ENCODE measurements around the gene MYO18A. TPM values are rescaled to one million over a fixed set of nuclear protein-coding genes. Genes with fewer than 3 reads are reported as not detected.

Gene MYO18A
- total RNA-seq, 1 experiment from 2014 or later, result 8.4 TPM

DNA sequence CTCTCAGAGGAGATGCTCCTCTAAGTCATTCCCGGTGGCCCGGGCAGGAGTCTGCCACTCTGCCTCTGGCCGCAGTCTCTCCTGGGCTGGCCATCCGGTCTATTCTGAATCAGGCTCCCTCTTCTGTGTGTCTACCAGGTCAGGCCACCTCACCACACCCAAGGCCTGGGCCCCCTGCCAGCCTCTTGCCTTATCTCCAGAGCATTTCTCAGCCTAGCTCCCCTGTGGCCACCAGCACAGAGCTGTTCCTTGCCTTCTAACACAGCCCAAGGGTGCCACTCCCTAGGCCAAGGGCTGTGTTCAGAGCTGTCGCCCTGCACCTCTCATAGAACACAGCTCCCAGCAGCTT, 55.3 kb downstream of the MYO18A start:
- DNase-seq (ENCODE audit: low spot score), result no peak

DNA sequence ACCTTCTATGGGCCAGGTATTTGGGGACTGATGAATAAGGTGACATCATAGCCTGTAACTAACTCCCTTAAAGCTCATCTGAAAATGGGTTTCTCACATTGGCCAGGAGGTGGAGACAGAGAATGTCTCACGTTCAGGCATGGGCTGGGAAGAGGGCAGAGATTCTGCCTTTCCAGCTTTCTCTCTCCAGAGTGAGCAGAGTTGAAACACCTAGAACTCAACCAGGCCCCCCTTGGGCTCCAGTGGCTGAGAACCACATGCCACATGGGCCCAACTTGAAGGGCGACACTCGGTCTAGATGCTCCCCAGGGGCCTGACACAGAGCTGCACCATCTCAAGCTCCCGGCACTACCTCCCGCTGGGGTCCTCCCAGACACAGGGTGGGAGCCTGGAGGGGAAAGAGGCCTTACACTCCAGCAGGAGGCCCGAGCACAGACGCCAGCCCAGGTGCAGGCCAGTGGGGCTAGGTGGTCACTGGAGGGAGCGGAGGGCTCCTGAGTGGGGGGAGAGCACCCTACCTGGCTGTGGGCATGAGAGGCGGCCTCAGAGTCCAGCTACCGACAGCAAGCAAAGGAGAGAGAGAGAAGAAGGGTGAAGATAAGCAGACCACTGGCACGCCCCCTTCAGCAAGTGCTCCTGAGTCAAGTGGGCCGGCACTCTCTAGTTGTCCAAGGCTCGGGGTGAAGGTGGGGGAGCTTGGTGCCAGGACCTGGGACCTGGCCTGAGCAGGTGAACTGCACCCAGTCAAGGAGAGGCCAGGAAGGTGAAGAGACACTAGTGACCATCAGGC, 55.9 kb downstream of the MYO18A start:
- peak; percentile 73 for DNase-seq (ENCODE audit: low spot score)

DNA sequence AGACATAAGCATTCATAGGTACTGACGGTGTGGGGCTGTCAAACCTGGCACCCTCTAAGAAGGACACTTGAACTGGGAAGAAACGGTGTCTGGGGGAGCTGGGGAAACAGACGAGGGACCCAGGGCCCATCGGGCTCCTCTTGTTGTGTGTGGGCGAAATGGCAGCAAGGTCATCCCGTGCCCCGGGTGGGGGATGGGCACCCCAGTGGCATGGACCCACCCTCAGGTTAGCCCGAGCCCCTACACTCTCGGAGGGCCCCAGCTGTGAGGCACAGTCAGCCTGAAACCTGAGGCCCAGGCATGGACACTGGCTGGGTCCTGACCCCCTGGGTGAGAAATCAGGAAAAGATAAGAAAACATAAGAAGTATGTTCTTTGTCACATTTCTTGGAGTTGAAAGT, 57.1 kb downstream of the MYO18A start:
- no peak for DNase-seq (ENCODE audit: low spot score)

DNA sequence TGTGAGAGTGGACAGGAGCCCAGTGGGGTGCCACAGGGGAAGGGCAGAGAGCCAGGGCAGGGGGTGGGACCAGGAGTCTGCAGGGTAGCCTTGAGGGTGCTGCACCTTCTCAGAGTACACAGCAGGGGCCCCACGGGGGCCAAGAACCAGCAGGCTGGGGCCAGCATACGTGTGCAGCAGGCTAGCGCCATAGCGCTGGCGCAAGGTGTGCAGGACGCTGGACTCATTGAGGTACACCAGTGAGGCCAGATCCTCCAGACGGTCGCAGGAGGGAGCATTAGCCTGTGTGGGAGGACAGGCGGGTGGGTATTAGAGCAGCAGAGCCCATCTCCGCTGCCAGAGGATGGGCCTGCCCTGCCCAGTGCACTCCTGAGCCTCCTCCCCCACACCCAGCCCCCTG, 58.8 kb downstream of the MYO18A start:
- no peak for DNase-seq (ENCODE audit: low spot score)

DNA sequence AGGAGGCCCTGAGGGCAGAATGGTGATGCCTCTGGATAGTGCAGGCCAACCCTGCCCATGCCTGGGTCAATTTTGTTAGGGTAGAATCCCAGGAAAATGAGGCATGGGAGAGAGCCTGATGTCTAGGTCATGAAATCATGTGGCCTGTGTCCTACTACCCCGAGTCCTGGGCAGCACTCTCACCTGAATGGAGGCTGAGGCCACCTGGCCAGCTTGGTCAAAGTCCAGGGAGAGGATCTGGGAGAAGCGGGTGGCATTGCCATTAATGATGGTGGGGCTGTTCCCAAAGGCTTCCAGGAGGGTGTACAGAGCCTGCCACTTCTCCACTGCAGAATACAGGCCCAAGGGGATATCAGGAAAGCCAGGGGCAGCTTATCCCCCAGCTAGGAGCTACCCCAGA, 59.8 kb downstream of the MYO18A start:
- DNase-seq (ENCODE audit: low spot score), result no peak

DNA sequence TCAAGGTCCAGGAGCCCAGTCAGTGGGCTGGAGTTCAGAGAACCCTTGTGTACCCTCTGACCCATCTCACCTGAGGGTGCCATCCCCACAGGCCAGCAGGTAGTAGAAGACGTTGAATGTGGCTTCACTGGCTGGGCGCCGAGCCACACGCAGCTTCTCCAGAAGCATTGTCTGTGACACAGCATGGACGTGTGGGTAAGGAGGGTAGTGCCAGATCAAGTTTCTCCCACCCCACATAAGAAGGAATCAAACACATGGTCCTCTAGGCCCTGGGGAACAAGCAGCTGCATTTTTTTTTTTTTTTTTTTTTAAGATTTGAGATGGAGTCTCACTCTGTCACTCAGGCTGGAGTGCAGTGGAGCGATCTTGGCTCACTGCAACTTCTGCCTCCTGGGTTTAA, 60.9 kb downstream of the MYO18A start:
- no peak for DNase-seq (ENCODE audit: low spot score)

DNA sequence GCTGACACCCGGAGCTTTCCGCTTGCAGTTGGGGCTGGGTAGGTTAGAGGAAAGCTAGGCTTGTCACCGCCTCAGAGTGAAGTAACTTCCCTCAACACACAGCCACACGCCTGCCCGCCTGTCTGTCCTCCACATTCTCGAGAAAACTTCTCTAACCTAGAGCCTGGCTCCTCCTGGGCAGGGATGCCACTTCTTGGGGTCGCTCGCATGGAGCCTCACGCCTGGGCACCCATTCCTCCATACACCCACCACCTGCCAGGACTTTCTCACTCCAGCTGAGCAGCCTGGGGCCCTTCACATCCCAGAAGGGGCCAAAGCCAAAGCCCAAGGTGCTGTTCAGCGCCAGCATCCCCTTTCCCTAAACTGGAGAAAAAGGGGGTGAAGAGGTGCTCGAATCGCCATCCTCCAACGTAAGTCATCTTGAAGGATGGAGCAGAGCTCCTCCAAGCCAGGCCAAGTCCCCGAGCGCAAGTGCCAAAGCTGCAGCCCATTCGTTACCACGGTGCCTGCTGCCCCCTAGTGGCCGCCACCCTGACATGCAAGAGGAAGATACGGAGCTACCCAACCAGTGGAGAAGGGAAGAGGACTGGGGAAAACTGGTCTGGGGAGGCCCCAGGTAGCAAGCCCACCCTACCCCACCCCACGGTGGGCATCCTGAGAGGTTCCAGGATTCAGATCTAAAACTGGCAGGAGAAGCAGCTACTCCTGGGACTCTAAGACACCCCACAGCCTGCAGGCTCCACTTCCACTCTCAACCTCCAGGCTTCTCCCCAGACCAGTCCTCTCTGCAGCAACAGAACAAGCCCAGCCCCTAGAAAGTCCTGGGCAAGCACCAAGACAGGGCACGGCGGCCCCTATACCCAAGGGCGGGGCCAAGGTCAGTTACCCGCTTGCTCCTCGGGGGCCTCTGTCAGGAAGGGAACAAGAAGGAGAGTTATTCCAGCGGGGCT, 63.1 kb downstream of the MYO18A start:
- peak; percentile 45 for DNase-seq (ENCODE audit: low spot score)

DNA sequence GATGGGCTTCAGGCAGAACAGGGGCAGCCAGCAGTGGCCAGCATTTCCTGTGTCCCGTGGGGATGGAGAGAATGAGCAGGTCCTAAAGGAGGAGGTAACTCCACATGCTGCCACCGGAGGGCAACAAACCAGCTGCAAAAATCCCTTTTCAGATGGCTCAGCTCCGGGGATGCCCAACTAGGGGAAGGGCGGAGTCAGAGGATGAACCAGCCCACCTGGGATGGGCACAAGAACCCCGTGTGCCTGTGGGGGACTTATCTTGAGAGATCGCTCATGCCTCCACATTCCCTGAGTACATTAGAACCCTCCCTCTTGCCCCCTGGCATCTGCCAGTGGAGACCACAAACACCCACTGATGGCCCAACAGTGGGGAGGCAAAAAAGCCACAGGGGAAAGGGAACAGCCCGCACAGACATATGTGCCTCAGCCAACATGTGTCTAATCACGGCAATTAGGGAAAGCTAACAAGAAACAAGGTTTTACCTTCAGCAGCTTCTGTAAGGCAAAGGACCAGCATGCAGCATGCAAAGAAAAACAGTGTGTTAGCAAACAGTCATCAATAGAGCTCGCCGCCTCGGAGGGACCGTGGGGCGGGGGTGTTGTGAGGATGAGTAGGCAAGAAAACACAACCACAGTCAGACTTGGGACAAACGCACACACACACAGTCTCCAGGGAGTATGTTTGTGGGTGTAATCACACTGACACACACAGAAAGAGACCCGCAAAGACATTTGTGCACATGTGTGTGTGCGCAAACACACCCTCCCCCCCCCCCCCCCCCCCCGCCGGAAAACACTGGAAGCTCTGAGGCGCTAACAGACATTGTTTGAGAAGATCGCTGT, 64.0 kb downstream of the MYO18A start:
- peak; percentile 64 for DNase-seq (ENCODE audit: low spot score)

DNA sequence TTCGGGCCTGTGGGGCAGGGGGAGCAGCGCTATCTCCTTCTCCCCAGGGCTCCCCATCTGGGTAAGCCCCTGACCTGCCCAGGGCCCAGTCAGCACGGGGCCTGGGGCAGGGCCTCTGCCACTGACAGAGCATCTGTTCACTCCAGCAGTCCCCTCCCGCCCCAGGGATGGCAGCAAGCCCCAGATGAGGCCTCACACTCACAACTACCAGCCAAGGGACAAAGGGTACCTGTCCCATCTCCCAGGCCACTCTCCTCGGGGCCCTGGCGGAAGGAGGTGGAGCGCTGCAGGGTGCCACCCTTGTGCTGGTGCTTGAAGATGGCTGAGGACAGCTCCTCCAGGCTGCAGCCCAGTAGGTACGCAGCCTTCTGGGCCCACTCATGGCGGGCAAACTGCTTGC, 64.8 kb downstream of the MYO18A start:
- no peak for DNase-seq (ENCODE audit: low spot score)

DNA sequence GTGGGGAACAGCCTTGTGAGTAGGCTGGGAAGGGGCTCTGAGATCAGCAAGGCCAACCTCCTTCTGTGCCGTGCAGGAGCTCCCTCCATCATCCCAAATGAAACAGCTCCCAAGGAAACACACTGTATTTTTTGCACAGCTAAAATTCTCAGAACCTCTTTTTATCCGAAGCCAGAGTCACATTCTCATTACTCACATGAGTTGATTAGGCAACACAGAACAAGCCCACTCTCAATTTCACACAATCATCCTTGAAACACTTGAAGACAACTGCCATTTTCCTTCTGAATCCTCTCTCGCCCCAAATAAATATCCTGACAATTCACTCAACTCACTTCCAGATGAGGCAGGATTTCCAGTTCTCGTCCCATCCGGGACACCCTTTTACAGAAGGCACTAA, 66.1 kb downstream of the MYO18A start:
- no peak for DNase-seq (ENCODE audit: low spot score)

DNA sequence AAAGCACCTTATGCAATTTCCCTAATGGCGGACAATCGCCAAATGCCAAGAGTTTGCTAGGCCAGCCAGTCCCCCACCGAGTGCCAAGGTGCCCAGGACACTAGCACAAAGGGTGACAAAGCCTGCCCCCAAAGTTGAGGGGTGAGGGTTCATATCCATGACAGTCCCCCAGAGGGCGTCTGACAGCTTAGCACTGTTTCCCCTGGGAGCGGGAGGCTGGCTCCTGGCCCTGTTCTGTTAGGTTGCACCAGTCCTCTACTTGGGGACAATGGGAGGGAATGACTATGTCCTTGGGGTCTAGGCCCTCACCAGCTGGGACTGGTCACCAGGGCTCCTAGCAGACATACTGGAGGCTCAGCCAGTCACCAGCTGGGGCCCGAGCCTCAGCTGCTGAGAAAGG, 66.9 kb downstream of the MYO18A start:
- no peak for DNase-seq (ENCODE audit: low spot score)

DNA sequence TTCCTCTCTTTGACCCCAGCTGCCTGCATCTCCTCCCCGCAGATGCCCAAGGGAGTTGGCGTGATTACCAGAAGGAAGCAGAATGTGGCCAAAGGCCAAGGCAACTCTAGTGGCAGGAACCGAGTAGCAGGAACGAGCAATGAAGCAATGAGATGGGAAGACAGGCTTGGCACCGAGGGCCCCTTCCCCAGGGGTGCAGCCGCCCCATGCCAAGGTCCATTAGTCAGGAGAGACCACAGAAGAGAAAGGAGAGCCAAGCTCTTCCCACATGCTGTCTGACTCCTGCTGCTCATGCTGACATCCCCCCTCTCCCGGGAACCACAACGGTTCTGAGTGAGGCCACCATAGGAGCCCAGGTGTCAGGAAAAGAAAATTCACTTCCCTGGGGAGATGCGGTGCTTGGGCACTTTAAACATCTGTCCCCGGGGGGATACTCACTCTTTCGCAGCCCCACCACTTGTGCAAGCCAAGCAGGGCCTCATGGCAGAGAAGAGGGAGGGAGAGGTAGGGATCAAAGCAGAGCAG, 67.4 kb downstream of the MYO18A start:
- peak; percentile 28 for DNase-seq (ENCODE audit: low spot score)

DNA sequence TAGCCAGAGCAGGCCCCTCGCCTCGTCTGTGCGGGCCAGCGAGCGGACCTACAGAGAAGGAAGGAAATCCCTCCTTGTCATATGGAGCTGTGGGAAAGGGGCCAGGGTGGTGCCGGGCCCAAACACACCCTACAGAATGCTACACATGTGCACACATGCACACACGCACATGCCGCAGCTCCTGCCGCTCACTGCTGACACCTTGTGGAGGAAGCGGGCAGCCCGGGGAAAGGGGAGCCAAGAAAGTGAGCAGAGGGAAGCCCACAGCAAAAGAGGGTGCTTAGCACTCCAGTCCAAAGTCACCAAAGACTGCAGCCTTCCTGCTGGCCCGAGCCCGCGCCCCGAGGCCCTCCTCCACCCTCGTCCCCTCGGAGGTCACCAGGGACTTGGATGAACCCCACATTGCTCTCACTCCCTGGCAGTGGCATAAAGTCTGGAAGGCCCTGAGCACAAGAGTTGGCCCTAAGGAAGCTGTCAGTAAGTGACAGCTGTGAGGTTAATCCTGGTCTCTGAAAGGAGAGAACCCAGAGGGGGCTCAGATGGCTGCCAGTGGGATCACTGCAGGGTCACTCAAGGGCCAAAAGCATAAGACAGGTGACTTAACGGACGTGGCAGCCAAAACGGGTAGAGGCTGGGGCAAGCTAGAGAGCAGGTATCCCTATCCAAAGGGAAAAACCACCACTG, 68.2 kb downstream of the MYO18A start:
- DNase-seq (ENCODE audit: low spot score), result peak; percentile 55

DNA sequence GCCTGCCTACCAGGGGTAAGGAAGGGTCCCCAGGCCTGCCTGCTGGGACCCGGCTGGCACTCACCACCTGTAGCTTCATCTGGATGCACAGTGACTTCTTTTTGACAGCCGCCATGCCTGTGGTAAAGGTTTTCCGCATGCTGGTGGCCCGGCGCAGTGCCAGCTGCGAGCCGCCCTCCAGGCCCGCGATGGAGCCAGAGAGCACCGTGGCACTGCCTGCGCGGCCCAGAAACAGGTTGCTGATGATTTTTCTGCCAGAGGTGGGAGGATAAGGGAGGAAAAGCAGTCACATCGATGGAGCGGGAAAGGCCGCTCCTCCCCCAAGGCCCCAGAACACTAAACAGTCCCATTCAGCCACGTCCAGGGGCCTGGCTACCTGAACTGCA, 69.8 kb downstream of the MYO18A start:
- DNase-seq (ENCODE audit: low spot score), result no peak

DNA sequence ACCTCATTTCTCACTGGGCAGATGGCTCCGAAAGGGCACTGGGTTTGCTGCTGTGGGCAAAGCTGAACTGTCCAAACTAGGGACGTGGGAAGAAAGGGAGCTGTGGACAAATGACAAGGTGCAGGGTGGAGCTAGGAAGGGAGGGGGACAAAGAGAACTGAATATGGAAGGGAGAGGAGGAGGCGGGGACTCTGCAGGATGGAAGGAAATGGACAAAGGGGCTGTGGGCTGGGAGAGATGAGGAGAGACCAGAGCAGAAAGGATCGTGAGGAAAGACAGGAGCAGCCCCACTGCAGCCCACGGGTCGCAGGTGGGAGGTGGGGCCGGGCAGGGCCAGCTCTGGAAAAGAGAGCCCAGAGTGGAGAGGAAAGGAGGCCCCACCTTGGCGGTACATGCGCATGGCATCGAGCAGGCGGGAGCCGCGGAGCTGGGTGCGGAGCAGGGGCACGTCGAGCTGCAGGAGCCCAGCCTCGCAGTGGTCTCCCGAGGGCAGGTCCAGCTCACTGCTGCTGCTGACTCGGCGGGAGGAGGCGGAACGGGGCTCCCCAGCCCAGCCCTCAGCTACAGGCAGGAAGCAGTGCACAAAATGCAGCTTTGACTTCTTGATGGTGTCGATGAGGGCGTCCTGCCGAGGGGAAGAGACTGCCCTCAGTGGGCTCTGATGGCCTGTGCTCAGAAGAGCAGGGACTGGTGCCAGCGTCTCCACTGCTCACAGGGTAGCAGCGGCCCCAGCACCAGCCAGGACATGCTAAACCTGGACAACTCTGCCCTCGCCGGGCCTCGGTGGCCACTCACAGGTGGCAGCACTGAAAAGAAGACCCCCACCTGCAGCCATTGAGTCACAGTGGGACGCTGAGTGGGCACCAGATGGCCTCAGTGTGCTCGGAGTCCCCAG, 70.5 kb downstream of the MYO18A start:
- no peak for DNase-seq (ENCODE audit: low spot score)

DNA sequence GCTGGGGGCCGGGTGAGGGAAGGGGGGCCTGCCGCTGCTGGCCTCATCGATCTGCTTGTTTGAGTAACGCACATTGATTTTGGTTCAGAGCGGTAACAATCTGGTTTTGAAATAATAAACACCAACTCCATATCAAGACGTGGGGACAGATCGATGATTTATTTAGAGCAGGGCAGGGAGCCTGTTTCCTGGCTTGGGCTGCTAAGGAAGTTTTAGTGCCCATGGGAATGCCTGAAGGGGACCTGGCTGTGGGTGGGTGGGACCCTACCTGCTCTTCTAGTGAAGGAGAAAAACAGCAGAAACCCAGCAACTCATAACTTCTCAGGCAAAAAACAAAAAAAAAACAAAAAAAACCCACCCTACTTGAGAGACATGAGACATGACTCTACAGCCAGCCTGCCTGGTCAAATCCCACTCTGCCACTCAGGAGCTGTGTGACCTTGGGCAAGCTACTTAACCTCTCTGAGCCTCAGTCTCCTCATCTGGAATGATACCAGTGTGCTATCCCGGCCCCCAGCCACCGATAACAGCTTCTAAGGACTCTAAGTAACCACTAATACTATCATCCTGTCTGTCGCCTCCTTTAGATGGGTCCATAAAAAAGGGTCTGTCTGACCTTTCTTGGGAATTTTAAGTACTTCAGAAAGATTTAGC, 71.2 kb downstream of the MYO18A start:
- DNase-seq (ENCODE audit: low spot score), result no peak

DNA sequence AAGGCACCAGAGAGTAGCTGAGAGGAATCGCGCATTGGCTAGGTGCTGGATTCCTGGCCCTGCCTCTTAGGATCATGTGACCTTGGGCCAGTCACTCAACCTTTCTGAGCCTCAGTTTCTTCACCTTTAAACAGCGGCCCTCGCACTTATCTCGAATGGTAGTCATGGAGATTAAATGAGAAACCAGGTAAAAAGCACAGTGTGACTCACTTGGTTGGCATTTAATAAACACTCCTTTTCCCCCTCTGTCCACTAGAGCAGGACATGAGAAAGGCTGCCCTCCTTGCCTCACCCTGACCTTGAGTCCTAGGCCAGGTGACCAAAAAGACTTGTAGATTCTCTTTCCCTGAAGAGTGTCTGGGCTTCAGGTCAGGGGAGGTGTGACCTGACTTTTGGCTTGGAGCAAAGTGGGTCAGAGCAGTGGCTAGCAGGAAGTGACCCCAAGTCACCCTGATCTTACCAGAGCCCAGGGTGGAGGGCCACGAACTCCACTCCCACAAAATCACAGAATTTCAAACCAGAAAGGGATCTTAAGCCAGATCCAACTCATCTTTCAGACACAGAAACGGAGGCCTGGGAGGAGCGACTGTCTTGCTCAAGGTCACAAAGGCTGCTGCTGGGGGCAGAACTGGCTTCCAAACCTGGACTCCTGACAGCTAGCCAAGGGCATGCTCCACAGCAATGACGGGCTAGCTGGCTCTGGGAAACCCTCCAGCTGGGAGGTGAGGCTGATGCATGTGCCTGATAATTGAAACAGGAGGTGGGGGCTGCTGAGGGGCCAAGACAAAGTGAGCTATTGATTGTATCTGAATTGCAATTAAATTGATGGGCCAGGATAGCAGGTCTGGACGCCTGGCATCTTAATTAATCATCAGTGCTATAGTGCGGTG, 72.0 kb downstream of the MYO18A start:
- DNase-seq (ENCODE audit: low spot score), result no peak

DNA sequence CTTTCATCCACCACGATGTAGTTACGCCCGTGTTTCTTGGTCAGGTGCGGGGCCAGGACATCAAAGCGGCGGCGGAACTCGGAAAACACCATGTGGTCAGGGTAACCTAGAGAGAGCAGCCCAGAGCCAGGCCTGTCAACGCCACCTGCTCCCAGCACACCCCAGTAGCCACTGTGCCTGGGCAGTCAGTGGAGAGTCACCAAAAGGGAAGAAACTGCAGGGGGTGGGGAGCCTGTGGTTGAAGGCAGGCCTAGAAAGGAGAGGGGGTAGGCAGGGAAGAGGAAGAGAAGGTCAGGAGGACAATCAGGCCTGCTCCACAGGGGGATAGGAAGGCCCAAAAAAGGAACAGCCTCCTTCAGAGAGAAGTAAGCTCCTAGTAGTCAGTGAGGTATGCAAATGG, 73.1 kb downstream of the MYO18A start:
- DNase-seq (ENCODE audit: low spot score), result no peak

DNA sequence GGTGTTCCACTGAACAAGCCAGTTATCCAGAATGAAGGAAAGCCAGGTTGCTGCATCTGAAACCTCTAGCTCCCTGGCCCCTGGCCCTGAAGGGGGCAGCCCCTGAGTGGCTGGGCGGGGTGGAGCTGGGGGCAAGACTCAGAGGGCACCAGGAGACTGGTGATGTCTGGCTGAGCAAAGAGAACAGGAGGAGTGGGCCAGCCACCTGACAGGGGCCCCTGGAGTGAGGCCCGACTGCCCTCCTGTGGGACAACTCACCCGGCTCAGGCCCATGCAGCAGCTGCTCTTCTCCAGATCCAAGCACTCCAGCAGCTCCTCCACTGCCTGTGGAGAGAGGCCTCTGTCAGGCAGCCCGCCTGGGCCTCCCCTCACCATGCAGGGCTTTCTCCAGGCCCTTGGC, 76.9 kb downstream of the MYO18A start:
- DNase-seq (ENCODE audit: low spot score), result no peak

All from H4 (cell line).